Pulmonary artery endothelial cell (primary cell): ENCODE measurements around the gene STK4. TPM values are rescaled to one million over a fixed set of nuclear protein-coding genes. Genes with fewer than 3 reads are reported as not detected.

ENCODE experiments used
- DNase-seq: peaks from one replicate; pipeline ENCODE4 v3.0.0-alpha.2; 2011; ENCODE audit warnings: low read depth, low spot score
- total RNA-seq: library from RNA; depleted of rRNA; stranded (reverse); fragments of >200 nt; gene quantifications from 2 replicates; pipeline ENCODE4 v1.2.3, GENCODE V29; 2014

STK4 gene
- total RNA-seq, 1 donor from 2014 or later = 23.4 TPM

DNA sequence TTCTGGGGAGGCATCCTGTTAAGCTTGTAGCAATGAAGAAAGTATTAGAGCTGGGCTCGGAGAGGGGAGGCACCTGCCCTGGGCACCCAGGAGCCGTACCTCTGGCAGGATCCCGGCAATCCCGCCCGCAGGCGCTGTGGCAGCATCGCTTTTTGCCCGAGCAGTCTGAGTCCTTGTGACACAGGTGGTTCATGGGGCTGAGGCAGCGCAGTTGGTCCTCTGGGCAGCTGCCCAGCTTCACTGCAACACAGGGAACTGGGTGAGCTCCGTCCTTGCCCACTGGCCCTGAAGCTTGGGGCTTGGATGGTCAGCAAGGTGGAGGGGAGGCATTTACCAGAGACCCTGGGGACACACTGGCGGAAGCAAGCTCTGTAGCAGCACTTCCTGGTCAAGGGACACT lies 144.0 kb downstream of the STK4 start:
- no peak for DNase-seq

DNA sequence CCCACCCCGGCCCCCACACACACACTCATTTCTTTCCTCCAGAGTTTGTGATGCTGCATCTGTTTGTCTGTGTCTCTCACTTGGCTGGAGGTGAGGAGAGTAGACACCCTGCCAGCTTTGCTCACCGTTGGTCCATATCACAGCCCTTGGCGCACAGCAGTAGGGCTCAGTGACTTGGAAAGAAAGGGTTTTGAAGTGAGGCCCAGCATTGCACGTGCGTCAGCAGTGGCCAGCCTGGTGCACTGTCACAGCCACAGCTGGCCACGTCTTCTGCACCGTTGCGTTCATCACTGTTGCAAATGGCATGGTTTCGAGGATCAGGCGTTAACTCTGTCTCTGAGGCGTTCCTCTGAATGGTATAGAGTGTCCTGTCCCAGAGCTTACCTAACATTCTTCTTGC lies 145.0 kb downstream of the STK4 start:
- no peak for DNase-seq

GRCh38 chr20:45111799-45112471 lies 145.6 kb downstream of the STK4 start:
- DNase-seq = no peak

DNA sequence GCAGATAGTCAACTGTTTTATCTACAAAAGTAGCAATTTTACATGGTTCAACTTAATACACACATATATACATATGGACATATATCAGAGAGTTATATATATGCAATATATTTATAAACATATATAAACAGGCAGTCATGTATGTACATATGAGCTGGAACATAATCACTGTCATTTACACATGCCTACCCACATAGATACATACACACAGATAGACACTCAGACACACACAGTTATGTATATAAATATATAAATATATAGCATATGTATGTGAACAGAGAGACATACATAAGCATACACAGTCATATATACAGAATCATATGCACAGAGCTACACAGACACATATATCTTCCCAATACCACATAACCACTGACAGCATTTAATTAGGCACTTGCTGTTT lies 146.4 kb downstream of the STK4 start:
- DNase-seq = no peak

DNA sequence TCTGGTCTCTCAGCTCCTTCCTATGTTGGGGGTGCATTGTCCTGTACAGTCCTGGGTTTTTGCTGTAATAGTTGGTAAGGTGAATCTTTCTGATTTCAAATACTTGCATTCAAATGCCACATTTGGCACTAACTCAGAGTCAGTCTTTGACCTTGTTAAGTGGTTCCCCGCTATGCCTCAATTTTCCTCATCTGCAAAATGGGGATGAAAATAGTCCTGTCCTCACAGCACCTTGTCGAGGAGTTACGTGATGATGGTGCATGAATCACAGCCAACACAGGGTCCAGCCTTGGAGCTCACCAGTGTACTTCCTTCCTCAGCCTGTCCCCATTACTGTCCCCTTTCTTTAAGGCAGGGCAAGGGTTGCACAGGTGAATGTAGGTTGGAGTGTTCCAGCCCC lies 147.6 kb downstream of the STK4 start:
- DNase-seq = no peak

DNA sequence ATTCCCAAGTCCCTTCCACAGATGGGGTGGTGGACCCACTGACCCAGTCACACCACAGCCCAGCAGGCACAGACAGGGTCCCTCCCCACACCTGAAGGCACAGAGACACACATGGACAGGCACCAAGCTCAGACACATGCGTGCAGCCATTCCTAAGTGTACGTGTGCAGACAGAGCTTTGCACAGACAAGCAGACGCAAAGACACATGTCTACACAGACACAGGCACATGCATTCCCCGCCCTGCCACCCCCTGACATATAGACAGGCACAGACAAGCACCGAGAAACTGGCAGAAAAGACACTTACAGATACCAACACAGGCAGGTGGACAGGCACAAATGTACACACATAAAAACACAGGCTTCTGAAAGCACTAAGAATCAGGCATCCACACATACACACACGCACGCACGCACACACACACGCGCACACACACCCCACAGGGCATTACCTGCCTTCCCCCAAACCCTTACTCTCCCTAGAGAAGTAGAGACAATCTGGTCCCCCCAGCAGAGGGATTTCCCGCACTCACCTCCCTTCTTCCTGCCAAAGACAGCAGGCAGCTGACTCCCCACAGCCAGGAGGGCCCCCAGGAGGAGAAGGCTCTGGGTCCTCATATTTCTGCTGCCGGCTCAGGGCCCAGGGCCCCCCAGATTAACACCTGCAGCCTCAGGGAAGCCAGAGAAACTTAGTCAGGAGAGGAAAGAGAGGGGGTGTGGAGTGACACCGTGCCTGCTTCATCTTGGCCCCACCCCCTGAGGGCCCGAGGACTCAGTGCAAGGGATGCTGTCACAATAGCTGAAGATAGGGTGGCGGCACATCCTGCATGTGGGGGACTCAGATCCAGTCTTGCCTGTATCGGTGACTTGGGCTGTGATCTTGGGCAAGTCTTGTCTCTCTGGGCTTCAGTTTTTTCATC lies 148.4 kb downstream of the STK4 start, which contains the start of gene WFDC5:
WFDC5 (minus strand) TSS at position 710 of the 921 bp plus-strand sequence; CDS start at position 619, 91 bp downstream.
- no peak for DNase-seq

DNA sequence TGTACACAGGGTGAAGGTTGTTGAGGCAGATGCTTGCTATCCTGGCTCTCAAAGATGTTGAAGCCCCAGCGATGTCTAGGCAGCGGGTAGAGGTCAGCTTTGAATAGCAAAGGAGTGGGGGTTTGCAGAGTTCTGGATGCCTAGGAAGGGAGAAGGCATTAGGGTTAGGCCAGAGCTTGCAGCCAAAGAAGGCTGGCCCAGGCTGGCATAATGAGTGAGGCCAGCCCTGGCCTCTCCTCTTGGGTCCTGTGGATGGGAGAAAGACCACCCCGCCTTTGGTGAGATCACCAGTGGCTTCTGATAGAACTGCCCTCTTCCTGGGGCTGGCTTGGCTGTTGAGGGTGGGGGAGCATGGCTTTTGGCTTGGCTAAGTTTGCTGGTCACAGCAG lies 149.1 kb downstream of the STK4 start:
- no peak for DNase-seq

GRCh38 chr20:45115829-45116228 lies 149.5 kb downstream of the STK4 start:
- DNase-seq = no peak

GRCh38 chr20:45117581-45117980 lies 151.3 kb downstream of the STK4 start:
- DNase-seq = no peak

GRCh38 chr20:45118028-45118427 lies 151.7 kb downstream of the STK4 start:
- DNase-seq = no peak

- no peak for DNase-seq
Measured at GRCh38 chr20:45119556-45120266, 153.4 kb downstream of the STK4 start.

GRCh38 chr20:45121388-45121787 lies 155.1 kb downstream of the STK4 start:
- no peak for DNase-seq

DNA sequence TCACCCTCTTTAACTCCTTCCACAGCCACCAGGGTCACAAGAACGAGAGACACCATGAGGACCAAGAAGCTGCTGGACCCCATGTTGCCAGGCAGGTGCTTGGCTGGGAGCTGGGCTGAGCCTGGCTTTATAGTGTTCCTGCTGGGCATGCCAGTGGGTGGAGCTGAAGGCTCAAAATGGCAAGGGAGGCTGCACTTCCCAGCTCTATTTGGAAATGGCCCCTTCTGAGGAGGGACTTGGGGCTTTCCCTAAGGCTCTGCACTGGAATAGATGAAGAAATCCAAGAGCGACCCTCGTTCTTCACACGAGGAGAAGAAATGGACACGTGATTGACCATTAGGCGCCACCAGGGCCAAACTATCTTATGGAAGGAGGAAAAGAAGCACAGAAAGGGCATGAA lies 158.1 kb downstream of the STK4 start, which contains the start of gene WFDC12:
WFDC12 (minus strand) TSS at position 101 of the 400 bp plus-strand sequence; CDS start at position 83, 18 bp downstream.
- no peak for DNase-seq

DNA sequence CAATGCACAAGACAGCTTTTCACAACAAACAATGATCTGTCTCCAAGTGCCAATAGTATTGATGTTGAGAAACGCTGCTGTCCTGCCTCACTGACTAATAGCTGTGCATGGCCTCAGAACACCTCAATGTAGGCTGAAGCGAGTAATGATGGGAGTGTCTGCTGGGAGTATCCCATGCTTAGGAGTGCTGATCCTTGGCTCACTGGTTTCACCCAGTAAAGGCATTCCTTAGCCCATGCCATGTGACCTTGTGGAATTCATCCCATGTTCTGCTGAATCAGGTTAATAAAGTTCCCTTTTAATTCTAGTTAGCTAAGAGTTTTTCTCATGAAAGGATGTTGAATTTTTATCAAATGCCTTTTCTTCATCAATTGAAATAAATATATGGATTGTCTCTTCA lies 161.8 kb downstream of the STK4 start:
- DNase-seq = no peak

Other genes with a start within 250 kb of the STK4 start
- not detected in 2 replicates for gene KCNK15, start 220.6 kb upstream of the STK4 start, total RNA-seq
- gene RIMS4, start 156.0 kb upstream of the STK4 start, total RNA-seq = not detected in 2 replicates
- 129 and 135 TPM in 2 replicates for gene YWHAB, start 80.8 kb upstream of the STK4 start, total RNA-seq
- 1.6 and 3.3 TPM in 2 replicates for gene PABPC1L, start 56.5 kb upstream of the STK4 start, total RNA-seq
- gene TOMM34, start 6.1 kb upstream of the STK4 start, total RNA-seq = 38.0 and 39.2 TPM in 2 replicates
- gene KCNS1, start 134.6 kb downstream of the STK4 start, total RNA-seq = 0.20 and 0.21 TPM in 2 replicates
- not detected in 2 replicates for gene WFDC5, start 148.7 kb downstream of the STK4 start, total RNA-seq
- not detected in 2 replicates for gene WFDC12, start 158.0 kb downstream of the STK4 start, total RNA-seq
- gene PI3, start 208.4 kb downstream of the STK4 start, total RNA-seq = not detected in 2 replicates
- gene SEMG1, start 240.5 kb downstream of the STK4 start, total RNA-seq = not detected in 2 replicates